Epithelial cell of proximal tubule (primary cell): ENCODE data around the gene ZNF600. TPM values are rescaled to one million over a fixed set of nuclear protein-coding genes. Genes with fewer than 3 reads are reported as not detected.
"Not testable (repeated sequence)": the region's sequence is repeated elsewhere in the genome, so short reads cannot be mapped to it uniquely, and the experiment has no call there.

Source experiments
- DNase-seq: peaks from one replicate; pipeline ENCODE4 v3.0.0-alpha.2; 2011; ENCODE audit warnings: low read depth
- H3K4me3 ChIP-seq: 2 replicates; pipeline ENCODE4 v1.5.1; 2011; ENCODE audit warnings: low read depth, mild to moderate bottlenecking, low read length
- CTCF ChIP-seq: conservative IDR thresholded peaks from 2 replicates; pipeline ENCODE4 v1.5.1; 2012; ENCODE audit warnings: low read depth, mild to moderate bottlenecking, low read length
- total RNA-seq: library from RNA; depleted of rRNA; stranded (reverse); fragments of >200 nt; gene quantifications from 2 replicates; pipeline ENCODE4 v1.2.3, GENCODE V29; 2015

The ZNF600 gene
- total RNA-seq = 5.0 and 5.2 TPM in 2 replicates

DNA sequence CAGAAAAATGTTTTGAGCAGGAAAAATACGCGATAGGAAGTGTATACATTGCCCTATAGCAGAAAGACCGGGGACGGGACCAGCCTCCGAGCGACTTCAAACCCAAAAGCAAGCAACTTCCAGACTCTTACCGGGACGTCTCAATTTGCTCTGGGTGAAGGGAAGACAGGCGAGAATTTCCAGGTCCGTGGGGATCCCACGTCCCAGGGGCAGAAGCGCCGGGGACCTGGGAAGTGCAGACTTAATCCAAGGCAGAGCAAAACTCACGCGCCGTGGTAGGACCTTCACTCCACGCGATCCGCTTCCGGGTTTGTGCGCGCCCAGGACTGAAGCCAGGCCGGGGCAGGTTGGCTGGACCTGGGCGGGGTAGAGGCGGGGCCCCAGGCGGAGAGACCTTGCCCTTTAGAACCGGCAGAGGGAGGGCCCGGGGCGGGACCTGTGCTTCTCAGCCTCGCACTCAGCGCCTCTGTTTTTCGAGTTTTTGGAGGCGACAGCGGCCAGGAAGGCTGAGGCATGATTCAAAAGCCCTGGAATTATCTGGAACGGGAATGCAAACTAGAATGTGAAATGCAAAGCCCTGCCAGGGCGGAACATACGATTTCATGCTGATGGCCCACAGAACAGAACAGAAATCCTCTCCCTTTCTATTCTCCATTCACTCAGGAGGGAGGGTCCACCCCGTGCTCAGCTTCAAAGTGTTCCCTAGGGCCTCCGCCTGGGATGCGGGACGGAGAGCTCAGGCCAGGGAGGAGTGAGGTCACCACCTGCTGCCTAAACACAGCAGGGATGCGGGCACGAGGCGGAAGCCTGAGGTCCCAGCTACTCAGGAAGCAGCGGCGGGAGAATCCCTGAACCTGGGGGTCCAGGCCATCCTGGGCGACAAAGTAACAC, at the start of gene ZNF600:
TSS of gene ZNF600 (minus strand) at position 328 of the 891 bp plus-strand sequence. CDS start 7,903 bp downstream, outside the sequence.
- DNase-seq = not testable (repeated sequence)
- TF ChIP-seq CTCF = peak; percentile 10
- H3K4me3 ChIP-seq = peak within 1 kb of the TSS; percentile 87

DNA sequence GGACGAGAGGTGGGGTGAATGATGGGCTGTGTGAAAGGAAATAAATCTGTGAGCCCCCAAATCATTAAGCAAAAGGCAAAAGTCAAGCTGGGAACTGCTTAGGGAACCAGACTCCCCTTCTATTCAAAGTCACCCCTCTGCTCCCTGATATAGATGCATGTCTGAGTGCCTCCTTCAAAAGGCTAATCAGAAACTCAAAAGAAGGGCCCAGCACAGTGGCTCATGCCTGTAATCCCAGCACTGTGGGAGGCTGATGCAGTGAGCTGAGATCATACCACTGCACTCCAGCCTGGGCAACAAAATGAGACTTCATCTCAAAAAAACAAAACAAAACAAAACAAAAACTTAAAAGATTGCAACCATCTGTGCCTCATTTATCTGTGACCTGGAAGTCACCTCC, 47.7 kb upstream of the ZNF600 start:
- not testable (repeated sequence) for H3K4me3 ChIP-seq, DNase-seq

DNA sequence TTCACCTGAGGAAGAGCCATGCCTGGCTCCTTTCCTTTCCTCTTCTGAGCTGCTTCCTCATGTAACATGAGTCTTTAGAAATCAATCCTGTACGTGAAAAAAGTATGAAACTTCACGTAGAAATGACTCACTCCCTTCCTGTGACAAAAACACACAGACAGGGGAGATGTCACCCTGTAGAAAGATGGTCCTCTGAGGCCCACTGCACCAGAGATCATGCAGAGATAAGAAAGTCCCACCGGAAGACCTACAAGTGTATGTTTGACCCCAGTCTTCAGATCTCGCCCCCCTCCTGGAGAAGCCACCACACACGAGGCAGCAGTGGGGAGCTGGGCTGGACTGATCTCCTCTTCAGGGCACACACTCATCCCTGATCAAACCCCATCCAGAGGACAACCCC, 47.0 kb upstream of the ZNF600 start:
- H3K4me3 ChIP-seq, DNase-seq: not testable (repeated sequence)

- H3K4me3 ChIP-seq, DNase-seq: not testable (repeated sequence)
Observed at GRCh38 chr19:52829866-52830265, 43.3 kb upstream of the ZNF600 start.

GRCh38 chr19:52825765-52826164, 39.2 kb upstream of the ZNF600 start:
- H3K4me3 ChIP-seq = no peak overlapping the region
- no peak for TF ChIP-seq CTCF
- no peak for DNase-seq

GRCh38 chr19:52823676-52824075, 37.1 kb upstream of the ZNF600 start:
- no peak for DNase-seq
- no peak overlapping the region for H3K4me3 ChIP-seq
- no peak for TF ChIP-seq CTCF

- DNase-seq = not testable (repeated sequence)
- peak within 1 kb of the TSS; percentile 73 for H3K4me3 ChIP-seq
Observed at GRCh38 chr19:52821204-52821960, 34.8 kb upstream of the ZNF600 start, which contains the start of gene ZNF28. TSS of gene ZNF28 (minus strand) at chr19:52821633. CDS start at chr19:52817958, 3,675 bp downstream.

DNA sequence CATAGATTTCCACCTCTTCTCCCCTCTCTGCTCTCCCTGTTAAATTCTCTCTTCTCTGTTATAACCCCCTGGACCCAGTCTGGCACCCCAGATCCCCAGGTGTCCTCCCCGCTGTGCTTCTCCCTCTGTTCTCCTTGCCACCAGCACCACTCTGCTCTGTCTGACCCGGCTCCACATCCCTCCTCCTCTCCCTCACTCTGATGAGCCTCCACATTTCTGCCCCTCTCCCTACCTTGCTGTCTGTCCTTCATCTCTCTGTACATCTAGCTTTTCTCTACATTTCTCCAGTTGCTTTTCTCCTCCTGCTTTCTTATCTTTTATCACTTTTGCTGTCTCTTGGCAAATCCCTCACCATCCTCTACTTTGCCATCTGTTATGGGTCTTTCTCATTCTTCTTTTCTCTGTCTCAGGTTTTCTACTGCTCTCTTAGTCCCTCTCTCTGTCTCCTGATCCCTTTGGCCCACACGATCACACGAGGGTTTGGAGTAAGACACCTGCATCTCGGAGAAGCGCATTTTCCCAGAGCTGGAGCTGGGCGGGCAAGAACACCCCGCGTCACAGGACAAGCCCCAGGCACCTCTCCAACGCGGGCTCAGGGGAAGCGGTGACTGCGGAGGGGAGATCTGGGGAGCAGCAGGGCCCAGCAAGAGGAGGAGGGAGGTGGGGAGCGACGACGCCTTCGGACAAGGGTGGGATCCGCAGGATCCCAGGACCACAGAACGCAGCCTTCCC, 34.0 kb upstream of the ZNF600 start:
- not testable (repeated sequence) for DNase-seq
- H3K4me3 ChIP-seq = peak overlapping the region; percentile 73

DNA sequence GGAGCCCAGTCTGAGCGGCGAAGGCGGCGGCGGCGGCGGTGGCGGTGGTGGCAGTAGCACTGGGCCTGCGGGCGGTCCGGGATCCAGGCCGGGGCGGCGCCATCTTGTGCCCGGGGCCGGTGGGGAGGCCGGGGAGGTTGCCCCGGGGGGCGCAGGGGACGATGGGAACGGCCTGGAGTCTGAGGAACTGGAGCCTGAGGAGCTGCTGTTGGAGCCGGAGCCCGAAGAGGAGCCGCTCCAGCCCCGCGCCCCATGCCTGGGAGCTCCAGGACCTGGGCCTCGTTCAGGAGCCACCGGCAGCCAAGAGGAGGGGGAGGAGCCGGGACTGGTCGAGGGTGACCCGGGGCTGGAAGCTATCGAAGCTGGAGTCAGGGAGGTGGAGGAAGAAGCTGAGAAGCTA, 23.2 kb upstream of the ZNF600 start:
- no peak overlapping the region for H3K4me3 ChIP-seq
- TF ChIP-seq CTCF = no peak
- DNase-seq = no peak

GRCh38 chr19:52799950-52800640, 13.5 kb upstream of the ZNF600 start:
- not testable (repeated sequence) for DNase-seq, H3K4me3 ChIP-seq
